B cell (primary cell): ENCODE results near the gene PIWIL1. TPM values are rescaled to one million over a fixed set of nuclear protein-coding genes. Genes with fewer than 3 reads are reported as not detected.

ENCODE experiments used
- ATAC-seq: fragments of 200-7000 bp; cut with Tn5 transposase; one replicate; pipeline ENCODE4 v1.10.0; 2021; ENCODE audit warnings: low read depth, mild to moderate bottlenecking, moderate number of reproducible peaks, moderate library complexity
- CTCF ChIA-PET: fragments of 350-600 bp; sonication (Branson Sonifier 250); formaldehyde crosslinking; loops from one replicate; lab custom pipeline; 2021; ENCODE audit warnings: antibody characterized with exemption, inconsistent platforms; lab: Charles Lee
- POLR2A ChIA-PET: fragments of 350-600 bp; sonication (Branson Sonifier 250); formaldehyde crosslinking; loops from one replicate; lab custom pipeline; 2021; ENCODE audit warnings: antibody characterized with exemption; lab: Charles Lee
- DNase-seq: peaks from one replicate; pipeline ENCODE4 v3.0.0; 2013
- H2AFZ ChIP-seq: 2 replicates; pipeline ENCODE4 v1.6.1; 2012; ENCODE audit warnings: mild to moderate bottlenecking, low read depth, low read length; ENCODE audit not compliant: insufficient read depth, poor library complexity, severe bottlenecking
- H3K27ac ChIP-seq, 2 donors: 1 replicate in 1 of 2; 2 replicates in 1 of 2; pipeline ENCODE4 v1.5.1; 2012 to 2013; ENCODE audit warnings: low read length in 2 of 2, mild to moderate bottlenecking in 2 of 2, moderate library complexity in 1 of 2
- H3K27me3 ChIP-seq, 4 experiments: fragments of 200-600 bp in 1 of 4; sonication (generic) in 1 of 4; replicated peaks in 1 of 4; 1 replicate in 2 of 4; 2 replicates in 2 of 4; pipeline versions ENCODE4 v1.6.1 to v1.7.0; 2013 to 2016; ENCODE audit warnings: low read length in 3 of 4, mild to moderate bottlenecking in 2 of 4, mixed read lengths in 1 of 4, moderate library complexity in 1 of 4; ENCODE audit not compliant: insufficient read depth in 4 of 4, control insufficient read depth in 3 of 4; ENCODE audit errors: control extremely low read depth in 1 of 4
- H3K36me3 ChIP-seq, 2 experiments: replicated peaks in 1 of 2; 1 replicate in 1 of 2; 2 replicates in 1 of 2; pipeline versions ENCODE4 v1.6.1 to v1.7.1; 2013; ENCODE audit warnings: low read length in 1 of 2; ENCODE audit not compliant: insufficient read depth in 2 of 2, control insufficient read depth in 1 of 2; ENCODE audit errors: control extremely low read depth in 1 of 2, extremely low read depth in 1 of 2
- H3K4me1 ChIP-seq, 2 donors: fragments of 200-600 bp in 1 of 2; sonication (generic) in 1 of 2; 1 replicate in 1 of 2; 2 replicates in 1 of 2; pipeline versions ENCODE4 v1.5.1 to v1.6.1; 2013 to 2017; ENCODE audit warnings: low read length in 2 of 2; ENCODE audit not compliant: control insufficient read depth in 2 of 2, insufficient read depth in 2 of 2
- H3K4me2 ChIP-seq: replicated peaks from 2 replicates; pipeline ENCODE3; 2012; ENCODE audit warnings: mild to moderate bottlenecking, low read depth, low read length; ENCODE audit not compliant: poor library complexity, severe bottlenecking
- H3K4me3 ChIP-seq, 5 experiments: fragments of 200-600 bp in 1 of 5; sonication (generic) in 1 of 5; 1 replicate in 3 of 5; 2 replicates in 2 of 5; pipeline versions ENCODE4 v1.5.1 to v1.7.0; 2011 to 2016; ENCODE audit warnings: low read length in 4 of 5, mild to moderate bottlenecking in 4 of 5, low read depth in 2 of 5, control low read depth in 1 of 5, moderate library complexity in 1 of 5; ENCODE audit not compliant: insufficient read depth in 1 of 5; ENCODE audit errors: control extremely low read depth in 1 of 5, extremely low read depth in 1 of 5
- H3K79me2 ChIP-seq: fragments of 200-600 bp; sonication (generic); one replicate; pipeline ENCODE4 v1.6.0; 2016; ENCODE audit warnings: low read length; ENCODE audit not compliant: control insufficient read depth, insufficient read depth
- H3K9ac ChIP-seq: fragments of 200-600 bp; sonication (generic); 2 replicates; pipeline ENCODE4 v1.6.1; 2017; ENCODE audit warnings: mild to moderate bottlenecking, low read length, moderate library complexity
- H3K9me3 ChIP-seq, 3 donors: one replicate each; pipeline versions ENCODE4 v1.6.1 to v1.7.1; 2013; ENCODE audit warnings: low read length in 2 of 3; ENCODE audit not compliant: control insufficient read depth in 2 of 3, insufficient read depth in 1 of 3; ENCODE audit errors: control extremely low read depth in 1 of 3
- H4K20me1 ChIP-seq: 2 replicates; pipeline ENCODE4 v1.6.0; 2012; ENCODE audit warnings: mild to moderate bottlenecking, low read length; ENCODE audit not compliant: insufficient read depth, control insufficient read depth, poor library complexity, severe bottlenecking
- H3K27ac Mint-ChIP-seq: one replicate; pipeline ENCODE4 v1.8.0; 2021; ENCODE audit warnings: mixed read lengths
- H3K27me3 Mint-ChIP-seq: one replicate; pipeline ENCODE4 v1.8.0; 2021; ENCODE audit warnings: mixed read lengths
- H3K4me1 Mint-ChIP-seq: one replicate; pipeline ENCODE4 v1.8.0; 2021; ENCODE audit warnings: mixed read lengths
- H3K4me3 Mint-ChIP-seq: one replicate; pipeline ENCODE4 v1.8.0; 2021; ENCODE audit warnings: mixed read lengths
- H3K9me3 Mint-ChIP-seq: one replicate; pipeline ENCODE4 v1.8.0; 2022; ENCODE audit warnings: mixed read lengths; ENCODE audit not compliant: insufficient read depth
- EZH2 ChIP-seq: IDR thresholded peaks from 2 replicates; pipeline ENCODE4 v1.6.1; 2012; ENCODE audit warnings: borderline replicate concordance, low read depth, mild to moderate bottlenecking, moderate library complexity, low read length; ENCODE audit not compliant: insufficient read depth, poor library complexity, severe bottlenecking
- WGBS: methylation state at CpG from one replicate; pipeline ENCODE4 v1.1.5; 2013; ENCODE audit warnings: missing lambda C conversion rate; ENCODE audit not compliant: insufficient coverage; 5-methylcytosine and 5-hydroxymethylcytosine counted together
- intact Hi-C: fragments of 100-400 bp; cut with micrococcal nuclease; formaldehyde crosslinking; loops from one replicate; pipeline ENCODE4 v1.10.0; 2022
- polyA plus RNA-seq: library from polyadenylated mRNA; depleted of rRNA; stranded (reverse); fragments of >200 nt; gene quantifications from 2 replicates; pipeline ENCODE4 v1.2.3, GENCODE V29; 2012
- total RNA-seq, 2 donors: library from RNA; stranded (reverse); fragments of 120-200 nt in 1 of 2; gene quantifications; 1 replicate in 1 of 2; 2 replicates in 1 of 2; pipeline versions ENCODE4 v1.2.3 to v1.2.4, GENCODE V29; 2013 to 2022
- TF ChIP-seq, protein P1 (sequence below): fragments of 200-600 bp; IDR thresholded peaks from one replicate; pipeline ENCODE4 v1.8.0; 2022; ENCODE audit warnings: antibody characterized with exemption, mild to moderate bottlenecking

Gene PIWIL1
- total and polyA plus RNA-seq, 2 donors (not counting 1 experiment from before 2014, with no cell fraction given) = not detected

GRCh38 chr12:130354407-130354806 is 16.7 kb downstream of the PIWIL1 start:
- no peak overlapping the region for H3K27ac ChIP-seq
- ChIA-PET CTCF (no interaction called here), POLR2A (no interaction called here)
- no peak overlapping the region for H3K4me3 Mint-ChIP-seq
- no peaks in the 10 kb centered on the region for H3K4me1 Mint-ChIP-seq
- no peaks in the 10 kb centered on the region for H3K27me3 ChIP-seq
- no peaks in the 10 kb centered on the region for H3K9me3 Mint-ChIP-seq
- DNase-seq (no peak), ATAC-seq (no peak)
- no peaks in the 10 kb centered on the region for H3K36me3 ChIP-seq
- no peak overlapping the region for H2AFZ ChIP-seq
- no peak for TF ChIP-seq EZH2
- TF ChIP-seq, protein P1, sequence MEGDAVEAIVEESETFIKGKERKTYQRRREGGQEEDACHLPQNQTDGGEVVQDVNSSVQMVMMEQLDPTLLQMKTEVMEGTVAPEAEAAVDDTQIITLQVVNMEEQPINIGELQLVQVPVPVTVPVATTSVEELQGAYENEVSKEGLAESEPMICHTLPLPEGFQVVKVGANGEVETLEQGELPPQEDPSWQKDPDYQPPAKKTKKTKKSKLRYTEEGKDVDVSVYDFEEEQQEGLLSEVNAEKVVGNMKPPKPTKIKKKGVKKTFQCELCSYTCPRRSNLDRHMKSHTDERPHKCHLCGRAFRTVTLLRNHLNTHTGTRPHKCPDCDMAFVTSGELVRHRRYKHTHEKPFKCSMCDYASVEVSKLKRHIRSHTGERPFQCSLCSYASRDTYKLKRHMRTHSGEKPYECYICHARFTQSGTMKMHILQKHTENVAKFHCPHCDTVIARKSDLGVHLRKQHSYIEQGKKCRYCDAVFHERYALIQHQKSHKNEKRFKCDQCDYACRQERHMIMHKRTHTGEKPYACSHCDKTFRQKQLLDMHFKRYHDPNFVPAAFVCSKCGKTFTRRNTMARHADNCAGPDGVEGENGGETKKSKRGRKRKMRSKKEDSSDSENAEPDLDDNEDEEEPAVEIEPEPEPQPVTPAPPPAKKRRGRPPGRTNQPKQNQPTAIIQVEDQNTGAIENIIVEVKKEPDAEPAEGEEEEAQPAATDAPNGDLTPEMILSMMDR = no peak
- H4K20me1 ChIP-seq = no peaks in the 10 kb centered on the region
- no peaks in the 10 kb centered on the region for H3K4me1 ChIP-seq
- H3K79me2 ChIP-seq = no peaks in the 10 kb centered on the region
- WGBS = 69% methylated on average over 7 of the region's 7 CpGs
- no peaks in the 10 kb centered on the region for H3K9me3 ChIP-seq
- intact Hi-C loops = no loop called here
- H3K4me3 ChIP-seq = no peak overlapping the region
- H3K4me2 ChIP-seq = no peak overlapping the region
- no peak overlapping the region for H3K27ac Mint-ChIP-seq
- H3K27me3 Mint-ChIP-seq = peaks cover 8% of the 10 kb centered on the region
- no peak overlapping the region for H3K9ac ChIP-seq

DNA sequence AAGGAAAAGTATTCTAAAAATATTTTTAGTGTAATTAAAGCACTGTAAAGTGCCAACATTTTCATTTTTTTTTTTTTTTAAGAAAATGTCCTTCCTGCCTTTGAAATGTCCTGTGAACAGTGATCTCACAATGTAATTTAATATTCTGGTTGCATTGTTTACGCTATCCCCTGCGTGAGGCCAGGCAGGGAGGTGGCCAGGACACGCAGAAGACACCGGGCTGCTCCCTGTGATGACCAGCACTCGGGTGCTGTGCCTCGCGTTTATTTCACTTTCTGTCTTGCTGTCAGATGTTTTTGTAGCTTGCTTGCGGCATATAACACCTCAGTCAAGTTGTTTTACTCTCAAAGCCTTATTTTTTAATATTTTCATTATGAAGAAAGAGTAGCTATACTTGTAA is 18.5 kb downstream of the PIWIL1 start:
- ATAC-seq (no peak), DNase-seq (no peak)
- Mint-ChIP-seq H3K27ac (no peak overlapping the region), H3K27me3 (peaks cover 8% of the 10 kb centered on the region), H3K4me1 (no peaks in the 10 kb centered on the region), H3K4me3 (no peak overlapping the region), H3K9me3 (no peaks in the 10 kb centered on the region)
- no peak overlapping the region for H3K27ac ChIP-seq
- WGBS = 81% methylated on average over 7 of the region's 8 CpGs
- no peaks in the 10 kb centered on the region for H3K9me3 ChIP-seq
- no peaks in the 10 kb centered on the region for H3K79me2 ChIP-seq
- H3K4me1 ChIP-seq = no peaks in the 10 kb centered on the region
- no peaks in the 10 kb centered on the region for H4K20me1 ChIP-seq
- ChIA-PET CTCF (no interaction called here), POLR2A (no interaction called here)
- no peak overlapping the region for H3K9ac ChIP-seq
- H3K36me3 ChIP-seq = no peaks in the 10 kb centered on the region
- H3K27me3 ChIP-seq = no peaks in the 10 kb centered on the region
- intact Hi-C loops = no loop called here
- H2AFZ ChIP-seq = no peak overlapping the region
- H3K4me3 ChIP-seq = no peak overlapping the region
- TF ChIP-seq EZH2 = no peak
- TF ChIP-seq, protein P1 = no peak
- no peak overlapping the region for H3K4me2 ChIP-seq
